Thyroid gland (tissue), 4 donors: ENCODE data around the gene LRRC8D.

ENCODE experiments used
- POLR2A ChIP-seq, 2 donors: fragments of 450-650 bp; IDR thresholded peaks; one replicate each; pipeline ENCODE4 v1.6.1; 2017; ENCODE audit warnings: antibody characterized with exemption in 2 of 2, mild to moderate bottlenecking in 2 of 2, moderate library complexity in 1 of 2
- TF ChIP-seq, protein P1 (sequence below), 6 experiments: fragments of 200-600 bp in 3 of 6; fragments of 450-650 bp in 3 of 6; sonication (generic) in 3 of 6; IDR thresholded peaks; one replicate each; pipeline ENCODE4 v1.5.1; 2016 to 2019; ENCODE audit warnings: antibody characterized with exemption in 6 of 6, mild to moderate bottlenecking in 2 of 6, inconsistent platforms in 1 of 6, moderate library complexity in 1 of 6

DNA sequence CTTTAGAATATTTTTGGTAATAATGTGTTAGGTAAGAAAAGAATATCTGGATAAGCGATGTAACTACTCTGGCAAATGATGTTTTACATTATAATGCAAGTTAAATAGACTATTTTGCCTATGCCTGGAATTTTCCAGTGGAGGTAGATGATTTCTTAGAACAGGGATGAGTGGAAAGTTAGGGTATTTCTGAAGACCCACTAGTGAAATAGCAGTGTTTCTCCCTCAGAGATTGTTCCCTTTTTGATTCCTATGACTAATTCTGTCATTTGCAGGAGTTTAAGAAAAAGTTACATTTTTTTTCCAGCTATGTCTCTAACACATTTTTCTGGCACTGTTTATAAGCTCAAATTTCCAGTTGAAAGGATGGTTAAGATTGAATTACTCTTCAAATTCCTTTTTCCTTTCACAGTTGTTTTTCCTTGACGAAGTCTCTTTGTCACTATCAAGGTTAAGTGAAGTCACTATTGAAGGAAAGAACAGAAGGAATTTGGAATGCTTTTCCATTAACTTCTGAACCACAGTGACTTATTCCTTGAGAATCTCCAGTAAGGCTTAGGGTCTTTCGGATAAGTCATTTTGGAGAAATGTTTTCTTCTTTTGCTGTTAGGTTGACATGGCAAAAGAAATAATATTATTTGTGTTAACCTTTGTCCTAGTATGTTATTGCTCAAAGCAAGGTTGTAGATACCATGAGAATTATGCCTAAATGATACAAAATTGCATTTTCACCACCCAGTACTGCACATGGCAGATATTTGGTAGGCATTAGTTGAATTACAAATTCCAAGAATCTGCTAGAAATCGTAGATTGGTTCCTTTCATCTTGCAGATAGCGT lies 131.2 kb downstream of the LRRC8D start:
- TF ChIP-seq, protein P1, sequence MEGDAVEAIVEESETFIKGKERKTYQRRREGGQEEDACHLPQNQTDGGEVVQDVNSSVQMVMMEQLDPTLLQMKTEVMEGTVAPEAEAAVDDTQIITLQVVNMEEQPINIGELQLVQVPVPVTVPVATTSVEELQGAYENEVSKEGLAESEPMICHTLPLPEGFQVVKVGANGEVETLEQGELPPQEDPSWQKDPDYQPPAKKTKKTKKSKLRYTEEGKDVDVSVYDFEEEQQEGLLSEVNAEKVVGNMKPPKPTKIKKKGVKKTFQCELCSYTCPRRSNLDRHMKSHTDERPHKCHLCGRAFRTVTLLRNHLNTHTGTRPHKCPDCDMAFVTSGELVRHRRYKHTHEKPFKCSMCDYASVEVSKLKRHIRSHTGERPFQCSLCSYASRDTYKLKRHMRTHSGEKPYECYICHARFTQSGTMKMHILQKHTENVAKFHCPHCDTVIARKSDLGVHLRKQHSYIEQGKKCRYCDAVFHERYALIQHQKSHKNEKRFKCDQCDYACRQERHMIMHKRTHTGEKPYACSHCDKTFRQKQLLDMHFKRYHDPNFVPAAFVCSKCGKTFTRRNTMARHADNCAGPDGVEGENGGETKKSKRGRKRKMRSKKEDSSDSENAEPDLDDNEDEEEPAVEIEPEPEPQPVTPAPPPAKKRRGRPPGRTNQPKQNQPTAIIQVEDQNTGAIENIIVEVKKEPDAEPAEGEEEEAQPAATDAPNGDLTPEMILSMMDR (IDR thresholded peaks at IDR 0.05) = no peak
- no peak for TF ChIP-seq POLR2A (IDR thresholded peaks at IDR 0.05)
